Measurements from ENCODE around the gene LINC00632.

The LINC00632 gene

GRCh38 chrX:140723121-140723715 is 13.7 kb downstream of the LINC00632 start:
- Histone ChIP-seq H3K27me3 (ENCODE audit: insufficient read depth, low read length) (no peaks in the 10 kb centered on the region), H3K36me3 (ENCODE audit: insufficient read depth, low read length) (no peaks in the 10 kb centered on the region), H3K9me3 (ENCODE audit: low read length) (no peaks in the 10 kb centered on the region), H3K9me2 (ENCODE audit: low read depth, low read length) (no peaks in the 10 kb centered on the region), H3K79me2 (ENCODE audit: insufficient read depth, low read length) (no peaks in the 10 kb centered on the region), H2AFZ (ENCODE audit: low read length) (no peak overlapping the region), H3K27ac (ENCODE audit: low read depth, low read length, poor library complexity, severe bottlenecking) (no peak overlapping the region), H3K4me1 (ENCODE audit: insufficient read depth, low read length, severe bottlenecking) (no peaks in the 10 kb centered on the region), H3K4me3 (ENCODE audit: low read depth, low read length, poor library complexity, severe bottlenecking) (no peak overlapping the region), H3F3A (ENCODE audit: insufficient read depth, low read length) (no peaks in the 10 kb centered on the region), H4K20me1 (ENCODE audit: insufficient read depth, low read length) (no peaks in the 10 kb centered on the region), H3K9ac (ENCODE audit: low read length) (no peak overlapping the region), H3K4me2 (ENCODE audit: low read length) (no peak overlapping the region)
- no peak for TF ChIP-seq CTCF (IDR thresholded peaks at IDR 0.05; ENCODE audit: low read length)
- TF ChIP-seq EZH2 (IDR thresholded peaks at IDR 0.05; ENCODE audit: borderline replicate concordance, low read length), result no peak

GRCh38 chrX:140724309-140724708 is 14.8 kb downstream of the LINC00632 start:
- no peak overlapping the region for H2AFZ ChIP-seq (ENCODE audit: low read length)
- no peaks in the 10 kb centered on the region for H3K27me3 ChIP-seq (ENCODE audit: insufficient read depth, low read length)
- H3K4me1 ChIP-seq (ENCODE audit: insufficient read depth, low read length, severe bottlenecking), result no peaks in the 10 kb centered on the region
- H3K79me2 ChIP-seq (ENCODE audit: insufficient read depth, low read length), result no peaks in the 10 kb centered on the region
- H3K27ac ChIP-seq (ENCODE audit: low read depth, low read length, poor library complexity, severe bottlenecking), result no peak overlapping the region
- no peak for TF ChIP-seq CTCF (IDR thresholded peaks at IDR 0.05; ENCODE audit: low read length)
- no peak for TF ChIP-seq EZH2 (IDR thresholded peaks at IDR 0.05; ENCODE audit: borderline replicate concordance, low read length)
- H3K4me2 ChIP-seq (ENCODE audit: low read length), result no peak overlapping the region
- no peaks in the 10 kb centered on the region for H3F3A ChIP-seq (ENCODE audit: insufficient read depth, low read length)
- no peaks in the 10 kb centered on the region for H3K9me3 ChIP-seq (ENCODE audit: low read length)
- H3K9ac ChIP-seq (ENCODE audit: low read length), result no peak overlapping the region
- no peaks in the 10 kb centered on the region for H3K36me3 ChIP-seq (ENCODE audit: insufficient read depth, low read length)
- no peaks in the 10 kb centered on the region for H3K9me2 ChIP-seq (ENCODE audit: low read depth, low read length)
- no peak overlapping the region for H3K4me3 ChIP-seq (ENCODE audit: low read depth, low read length, poor library complexity, severe bottlenecking)
- no peaks in the 10 kb centered on the region for H4K20me1 ChIP-seq (ENCODE audit: insufficient read depth, low read length)

DNA sequence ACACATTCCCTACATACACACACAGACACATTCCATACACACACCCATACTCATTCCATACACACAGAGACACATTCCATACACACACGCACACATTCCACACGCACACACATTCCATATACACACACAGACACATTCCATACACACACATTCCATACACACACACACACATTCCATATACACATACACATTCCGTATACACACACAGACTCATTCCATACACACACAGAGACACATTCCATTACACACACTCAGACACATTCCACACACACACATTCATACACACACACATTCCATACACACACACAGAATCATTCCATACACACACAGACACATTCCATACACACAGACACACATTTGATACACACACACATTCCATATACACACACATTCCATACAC is 15.2 kb downstream of the LINC00632 start:
- Histone ChIP-seq H3K9me3 (ENCODE audit: low read length) (no peaks in the 10 kb centered on the region), H3K36me3 (ENCODE audit: insufficient read depth, low read length) (no peaks in the 10 kb centered on the region), H2AFZ (ENCODE audit: low read length) (no peak overlapping the region), H3K79me2 (ENCODE audit: insufficient read depth, low read length) (no peaks in the 10 kb centered on the region), H3K27ac (ENCODE audit: low read depth, low read length, poor library complexity, severe bottlenecking) (no peak overlapping the region), H3K4me3 (ENCODE audit: low read depth, low read length, poor library complexity, severe bottlenecking) (no peak overlapping the region), H3K27me3 (ENCODE audit: insufficient read depth, low read length) (no peaks in the 10 kb centered on the region), H3K4me1 (ENCODE audit: insufficient read depth, low read length, severe bottlenecking) (no peaks in the 10 kb centered on the region), H3K4me2 (ENCODE audit: low read length) (no peak overlapping the region), H3K9ac (ENCODE audit: low read length) (no peak overlapping the region), H3F3A (ENCODE audit: insufficient read depth, low read length) (no peaks in the 10 kb centered on the region), H4K20me1 (ENCODE audit: insufficient read depth, low read length) (no peaks in the 10 kb centered on the region), H3K9me2 (ENCODE audit: low read depth, low read length) (no peaks in the 10 kb centered on the region)
- TF ChIP-seq EZH2 (IDR thresholded peaks at IDR 0.05; ENCODE audit: borderline replicate concordance, low read length) (no peak), CTCF (IDR thresholded peaks at IDR 0.05; ENCODE audit: low read length) (no peak)
